Measurements from ENCODE around the gene KLHL17.

- TF ChIP-seq CTCF (IDR thresholded peaks at IDR 0.05 in 4 of 5, conservative IDR thresholded peaks at IDR 0.05 in 1 of 5), result no peak
- no peak for TF ChIP-seq POLR2A (IDR thresholded peaks at IDR 0.05)
These were observed 39.9 kb upstream of the KLHL17 start for GRCh38 chr1:920521-920920.
